Activated T-cell treated with anti-CD3 and anti-CD28 coated beads, Interleukin-2, amount 50 U/mL, for 4 hours (primary cell): Measurements from ENCODE around the gene ZDHHC13. TPM values are rescaled to one million over a fixed set of nuclear protein-coding genes. Genes with fewer than 3 reads are reported as not detected.

Experiments used
- ATAC-seq, 2 donors: fragments of 200-7000 bp; cut with Tn5 transposase; one replicate each; pipeline ENCODE4 v1.10.0; 2021
- DNase-seq: peaks from one replicate; pipeline ENCODE4 v3.0.0-alpha.2; 2020
- H3K27me3 Mint-ChIP-seq: one replicate; pipeline ENCODE4 v1.8.0; 2021; ENCODE audit warnings: low read depth, mixed read lengths
- H3K36me3 Mint-ChIP-seq: one replicate; pipeline ENCODE4 v1.8.0; 2022; ENCODE audit warnings: mixed read lengths; ENCODE audit not compliant: insufficient read depth
- H3K4me1 Mint-ChIP-seq: one replicate; pipeline ENCODE4 v1.8.0; 2021; ENCODE audit warnings: low read depth, mixed read lengths
- H3K4me3 Mint-ChIP-seq: one replicate; pipeline ENCODE4 v1.8.0; 2021; ENCODE audit warnings: mild to moderate bottlenecking, moderate library complexity, mixed read lengths
- H3K9me3 Mint-ChIP-seq: one replicate; pipeline ENCODE4 v1.8.0; 2021; ENCODE audit warnings: mixed read lengths
- total RNA-seq, 3 donors: library from RNA; stranded (reverse); gene quantifications; one replicate each; pipeline ENCODE4 v1.2.1, GENCODE V29; 2021

The ZDHHC13 gene
- total RNA-seq, 3 donors from 2014 or later = 12.3 to 13.8 (median 13.5) TPM

DNA sequence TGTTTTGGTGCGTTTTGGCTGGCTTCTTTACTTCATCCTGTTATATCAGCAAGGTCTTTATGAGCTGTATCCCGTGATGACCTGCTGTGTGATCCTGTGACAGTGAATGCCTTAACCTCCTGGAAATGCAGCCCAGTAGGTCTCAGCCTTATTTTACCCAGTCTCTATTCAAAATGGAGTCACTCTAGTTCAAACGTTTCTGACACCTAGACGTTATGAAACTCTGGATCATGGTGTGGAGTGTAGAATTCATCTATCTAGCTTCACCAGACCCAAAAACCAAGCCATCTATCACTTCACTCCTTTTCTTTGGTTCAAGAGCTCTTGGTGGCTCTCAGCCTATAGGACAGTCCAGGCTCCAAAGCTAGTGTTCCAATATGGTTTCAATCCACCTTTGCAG lies 28.2 kb upstream of the ZDHHC13 start:
- Mint-ChIP-seq H3K4me3 (no peak overlapping the region), H3K9me3 (no peaks in the 10 kb centered on the region), H3K4me1 (no peaks in the 10 kb centered on the region), H3K27me3 (peaks cover 5% of the 10 kb centered on the region), H3K36me3 (no peaks in the 10 kb centered on the region)
- DNase-seq (no peak), ATAC-seq (no peak)

DNA sequence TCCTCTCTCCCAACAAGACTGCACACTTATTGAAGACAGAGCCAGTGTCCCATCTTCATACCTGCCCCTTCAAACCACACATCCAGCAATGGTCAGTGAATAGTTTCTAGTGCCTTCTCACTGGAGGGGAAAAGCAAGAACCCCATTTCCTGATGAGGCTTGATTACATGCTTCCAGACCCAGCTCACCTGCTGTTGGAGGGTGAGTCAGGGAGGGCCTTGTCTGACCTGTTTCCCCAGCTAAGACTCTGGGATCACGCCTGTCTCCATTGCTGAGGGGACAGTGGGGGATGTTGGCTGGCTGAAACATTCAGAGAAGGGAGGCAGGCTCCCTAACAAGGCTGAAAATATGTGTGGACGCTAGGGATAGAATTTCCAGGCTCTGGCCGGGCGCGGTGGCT lies 27.5 kb upstream of the ZDHHC13 start:
- H3K4me1 Mint-ChIP-seq = no peaks in the 10 kb centered on the region
- no peak for ATAC-seq

DNA sequence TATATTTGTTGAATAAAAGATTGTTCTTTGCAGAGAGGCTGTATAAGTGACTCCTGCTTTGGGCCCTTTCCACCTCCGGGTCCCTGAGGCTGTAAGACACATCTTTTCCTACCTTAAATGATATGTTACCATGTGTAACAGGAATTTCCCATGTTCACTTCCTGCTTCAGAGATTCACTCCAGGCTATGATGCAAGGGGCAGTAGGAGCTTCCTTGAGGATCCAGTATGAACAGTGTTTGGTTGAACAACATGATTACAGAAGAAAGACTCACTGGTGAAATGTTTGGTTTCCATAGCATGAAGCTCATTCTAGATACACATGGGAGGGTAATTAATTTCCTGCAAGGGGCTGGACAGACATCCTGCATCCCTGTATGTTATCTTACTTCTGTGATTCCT lies 25.6 kb upstream of the ZDHHC13 start:
- no peaks in the 10 kb centered on the region for H3K9me3 Mint-ChIP-seq
- H3K27me3 Mint-ChIP-seq = peaks cover 11% of the 10 kb centered on the region
- no peaks in the 10 kb centered on the region for H3K4me1 Mint-ChIP-seq
- ATAC-seq (no peak), DNase-seq (no peak)
- H3K4me3 Mint-ChIP-seq = no peak overlapping the region
- H3K36me3 Mint-ChIP-seq = no peaks in the 10 kb centered on the region

More for the DNA sequence above, 27.5 kb upstream of the ZDHHC13 start:
- DNase-seq = no peak
- no peaks in the 10 kb centered on the region for H3K9me3 Mint-ChIP-seq
- no peaks in the 10 kb centered on the region for H3K36me3 Mint-ChIP-seq
- H3K4me3 Mint-ChIP-seq = no peak overlapping the region
- H3K27me3 Mint-ChIP-seq = peaks cover 5% of the 10 kb centered on the region

DNA sequence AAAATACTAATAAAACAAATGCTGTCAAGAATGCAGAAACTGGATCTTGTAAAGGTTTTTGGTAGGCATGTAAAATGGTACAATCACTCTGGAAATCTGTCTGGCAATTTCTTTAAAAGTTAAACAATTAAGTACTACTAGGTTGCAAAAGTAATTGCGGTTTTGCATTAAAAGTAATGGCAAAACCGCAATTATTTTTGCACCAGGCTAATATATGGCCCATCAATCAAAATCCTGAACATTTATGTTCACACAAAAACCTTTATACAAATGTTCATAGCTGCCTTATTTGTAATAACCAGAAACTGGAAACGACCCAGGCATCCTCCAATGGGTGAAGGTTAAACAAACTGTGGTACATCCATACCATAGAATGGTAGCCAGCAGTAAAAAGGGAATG lies 24.6 kb upstream of the ZDHHC13 start:
- H3K36me3 Mint-ChIP-seq = no peaks in the 10 kb centered on the region
- peaks cover 10% of the 10 kb centered on the region for H3K27me3 Mint-ChIP-seq
- H3K4me1 Mint-ChIP-seq = no peaks in the 10 kb centered on the region
- no peak overlapping the region for H3K4me3 Mint-ChIP-seq
- DNase-seq (no peak), ATAC-seq (no peak)
- no peaks in the 10 kb centered on the region for H3K9me3 Mint-ChIP-seq

DNA sequence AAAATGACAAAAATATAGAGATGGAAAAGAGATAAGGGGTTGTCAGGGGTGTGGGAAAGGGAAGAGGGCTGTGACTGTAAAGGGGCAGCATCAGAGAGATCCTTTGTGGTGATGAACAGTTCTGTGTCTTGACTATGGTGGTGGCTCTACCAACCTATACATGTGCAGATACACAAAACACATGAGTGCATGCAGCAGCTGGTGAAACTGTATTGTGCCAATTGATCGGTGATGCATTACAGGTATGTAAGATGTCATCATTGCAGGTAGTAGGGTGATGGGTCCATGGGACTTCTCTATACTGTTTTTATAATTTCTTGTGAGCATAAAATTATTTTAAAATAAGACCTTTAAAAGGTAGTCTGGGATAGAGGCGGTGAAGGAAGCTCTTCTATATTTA lies 24.1 kb upstream of the ZDHHC13 start:
- no peak overlapping the region for H3K4me3 Mint-ChIP-seq
- DNase-seq (no peak), ATAC-seq (no peak)
- no peaks in the 10 kb centered on the region for H3K36me3 Mint-ChIP-seq
- peaks cover 10% of the 10 kb centered on the region for H3K27me3 Mint-ChIP-seq
- no peaks in the 10 kb centered on the region for H3K4me1 Mint-ChIP-seq
- no peaks in the 10 kb centered on the region for H3K9me3 Mint-ChIP-seq

DNA sequence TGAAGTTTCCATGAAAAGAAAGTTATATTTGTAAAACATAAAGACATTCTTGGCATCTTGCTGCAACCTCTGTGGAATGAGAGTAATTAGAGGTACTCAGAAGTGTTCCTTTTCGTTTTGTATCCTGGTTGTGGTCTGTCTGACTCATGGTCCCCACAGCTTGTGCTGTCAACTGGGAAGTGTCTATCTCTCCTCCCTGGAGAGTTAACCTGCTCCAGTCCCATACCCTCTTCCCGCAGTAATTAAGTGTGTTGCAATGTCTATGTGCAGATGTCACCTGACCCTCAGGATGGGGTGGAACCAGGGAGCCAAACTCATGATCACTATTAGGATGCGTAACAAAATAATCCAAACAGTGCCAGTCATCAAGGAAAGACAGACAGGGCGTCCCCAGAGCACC lies 23.0 kb upstream of the ZDHHC13 start:
- H3K27me3 Mint-ChIP-seq = peaks cover 14% of the 10 kb centered on the region
- DNase-seq = no peak
- H3K4me3 Mint-ChIP-seq = no peak overlapping the region
- no peaks in the 10 kb centered on the region for H3K36me3 Mint-ChIP-seq
- no peak for ATAC-seq
- no peaks in the 10 kb centered on the region for H3K9me3 Mint-ChIP-seq
- H3K4me1 Mint-ChIP-seq = no peaks in the 10 kb centered on the region

DNA sequence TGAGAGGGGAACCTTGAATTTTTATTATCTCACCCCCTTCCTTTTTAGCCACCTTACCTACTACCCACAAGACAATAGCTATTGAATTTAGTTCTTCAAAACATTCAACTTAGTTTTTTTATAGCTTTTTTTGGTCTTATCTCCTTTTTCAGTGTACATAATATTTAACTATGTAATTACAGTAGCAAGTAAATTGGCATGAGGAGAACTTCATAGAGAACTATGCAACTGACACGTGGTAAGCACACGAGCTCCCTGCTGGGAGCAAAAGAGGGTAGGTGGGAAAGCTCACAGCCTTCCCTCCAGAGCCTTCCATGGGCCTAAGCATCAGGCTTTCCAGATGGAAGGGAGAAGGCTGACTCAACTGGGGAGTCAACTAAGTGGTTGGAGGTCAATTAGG lies 22.1 kb upstream of the ZDHHC13 start:
- no peak for DNase-seq

DNA sequence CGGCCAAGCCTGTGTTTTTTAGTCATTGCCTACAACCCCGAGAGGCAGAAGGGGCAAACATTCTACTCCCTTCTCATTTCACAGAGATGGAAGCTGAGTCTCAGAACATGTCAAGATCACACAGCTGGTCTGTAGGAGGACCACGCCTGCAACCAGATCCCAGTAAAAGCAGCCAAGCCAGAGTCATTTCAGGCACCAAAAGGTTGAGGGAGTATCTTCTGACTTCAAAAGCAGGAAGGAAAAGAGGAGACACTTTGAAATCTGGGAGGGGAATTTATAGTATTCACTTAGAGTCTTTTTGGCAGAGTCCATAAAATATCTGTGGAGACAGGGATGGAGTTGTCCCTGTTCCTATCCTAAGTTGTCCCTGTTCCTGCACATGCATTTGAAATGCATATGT lies 17.9 kb upstream of the ZDHHC13 start:
- Mint-ChIP-seq H3K27me3 (peaks cover 17% of the 10 kb centered on the region), H3K9me3 (peaks cover 8% of the 10 kb centered on the region), H3K36me3 (no peaks in the 10 kb centered on the region), H3K4me3 (no peak overlapping the region), H3K4me1 (no peaks in the 10 kb centered on the region)
- ATAC-seq (no peak), DNase-seq (no peak)

More for the DNA sequence above, 22.1 kb upstream of the ZDHHC13 start:
- Mint-ChIP-seq H3K36me3 (no peaks in the 10 kb centered on the region), H3K4me1 (no peaks in the 10 kb centered on the region), H3K9me3 (no peaks in the 10 kb centered on the region), H3K27me3 (peaks cover 19% of the 10 kb centered on the region), H3K4me3 (no peak overlapping the region)
- ATAC-seq = no peak

DNA sequence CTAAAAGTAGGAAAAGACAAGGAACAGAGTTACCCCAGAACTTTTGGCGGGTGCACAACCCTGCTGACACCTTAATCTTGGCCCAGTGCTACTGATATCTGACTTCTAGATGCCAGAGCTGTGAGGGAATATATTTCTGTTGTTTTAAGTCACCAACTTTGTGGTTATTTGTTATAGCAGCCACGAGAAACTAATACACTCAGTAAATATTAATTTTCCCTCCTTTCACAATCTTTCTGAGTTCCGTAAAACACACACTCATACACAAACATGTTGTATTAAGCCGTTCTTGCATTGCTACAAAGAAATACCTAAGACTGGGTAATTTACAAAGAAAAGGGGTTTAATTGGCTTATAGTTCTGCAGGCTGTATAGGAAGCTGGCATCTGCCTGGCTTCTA lies 16.1 kb upstream of the ZDHHC13 start:
- Mint-ChIP-seq H3K4me1 (no peaks in the 10 kb centered on the region), H3K36me3 (no peaks in the 10 kb centered on the region), H3K27me3 (peaks cover 15% of the 10 kb centered on the region), H3K4me3 (no peak overlapping the region), H3K9me3 (peaks cover 8% of the 10 kb centered on the region)
- no peak for DNase-seq
- ATAC-seq = no peak

DNA sequence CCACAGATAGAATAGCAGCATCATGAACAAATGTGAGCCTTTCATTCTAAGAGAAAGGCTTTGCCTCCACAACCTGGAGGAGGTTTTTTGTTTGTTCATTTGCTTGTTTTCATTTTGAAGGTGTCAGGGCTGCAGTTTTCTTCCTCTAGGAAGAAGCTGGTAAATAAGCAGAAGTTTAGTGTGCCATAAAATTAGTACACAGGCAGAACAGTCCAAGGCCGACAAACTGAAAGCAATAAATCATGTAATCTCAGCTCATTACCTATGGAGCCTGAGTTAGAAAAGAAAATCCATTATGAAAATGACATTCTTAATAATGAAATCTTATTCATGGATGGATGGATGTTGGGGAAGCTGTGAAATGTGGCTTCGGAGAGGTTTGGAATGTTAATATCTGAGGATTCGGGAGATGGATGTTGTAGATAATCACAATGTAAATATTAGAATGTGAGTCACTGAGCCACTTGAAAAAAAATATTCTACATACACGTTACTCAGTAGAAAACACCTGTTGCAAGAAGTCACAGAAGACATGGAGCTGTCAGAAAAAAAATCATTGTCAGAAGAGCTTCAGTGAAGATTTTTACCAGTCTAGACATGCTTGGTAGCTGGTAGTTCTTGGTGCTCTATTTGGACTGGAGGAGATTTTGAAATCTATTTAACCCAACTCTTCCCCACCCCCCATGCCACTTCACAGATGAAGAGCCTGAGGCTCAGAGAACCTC lies 15.0 kb upstream of the ZDHHC13 start:
- Mint-ChIP-seq H3K4me3 (no peak overlapping the region), H3K4me1 (no peaks in the 10 kb centered on the region), H3K36me3 (no peaks in the 10 kb centered on the region), H3K27me3 (peaks cover 11% of the 10 kb centered on the region), H3K9me3 (peaks cover 8% of the 10 kb centered on the region)
- DNase-seq = no peak
- ATAC-seq = no peak

DNA sequence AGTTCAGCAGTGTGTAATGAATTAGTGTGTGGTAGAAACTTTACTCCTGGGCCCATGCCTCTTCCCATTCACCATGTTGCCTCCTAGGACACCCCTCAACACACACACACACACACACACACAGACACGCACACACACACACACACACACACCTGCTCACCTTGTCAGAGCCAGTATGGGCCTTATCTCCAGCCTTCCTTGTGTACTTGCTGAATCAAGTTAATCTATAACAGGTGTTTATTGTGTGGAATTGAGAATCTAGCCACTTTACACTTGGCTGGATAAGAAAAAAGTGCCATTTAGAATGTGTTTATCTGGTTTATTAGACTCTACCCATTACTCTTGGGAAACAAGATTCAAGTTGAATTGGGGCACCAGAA lies 14.5 kb upstream of the ZDHHC13 start:
- H3K4me3 Mint-ChIP-seq = no peak overlapping the region
- peaks cover 14% of the 10 kb centered on the region for H3K27me3 Mint-ChIP-seq
- no peaks in the 10 kb centered on the region for H3K4me1 Mint-ChIP-seq
- DNase-seq (no peak), ATAC-seq (no peak)
- H3K9me3 Mint-ChIP-seq = peaks cover 8% of the 10 kb centered on the region
- H3K36me3 Mint-ChIP-seq = no peaks in the 10 kb centered on the region

DNA sequence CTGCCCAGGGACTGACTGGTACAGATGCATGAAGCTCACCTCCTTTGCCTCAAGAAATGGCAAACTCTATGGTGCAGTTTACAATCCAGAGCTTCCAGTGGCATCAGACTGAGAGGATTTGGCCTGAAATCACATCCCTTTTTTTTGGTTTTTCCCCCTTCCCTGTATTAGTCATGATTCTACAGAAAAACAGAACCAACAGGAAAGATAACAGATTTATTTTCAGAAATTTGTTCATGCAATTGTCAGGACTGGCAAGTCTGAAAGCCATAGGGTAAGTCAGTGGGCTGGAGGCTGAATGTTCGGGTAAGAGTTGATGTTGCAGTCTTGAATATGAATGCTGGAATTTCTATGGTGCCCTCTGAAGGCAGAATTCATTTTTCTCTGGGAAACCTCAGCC lies 12.0 kb upstream of the ZDHHC13 start:
- ATAC-seq (no peak), DNase-seq (no peak)
- no peaks in the 10 kb centered on the region for H3K36me3 Mint-ChIP-seq
- H3K9me3 Mint-ChIP-seq = peaks cover 8% of the 10 kb centered on the region
- no peaks in the 10 kb centered on the region for H3K4me1 Mint-ChIP-seq
- peaks cover 5% of the 10 kb centered on the region for H3K27me3 Mint-ChIP-seq
- H3K4me3 Mint-ChIP-seq = no peak overlapping the region

DNA sequence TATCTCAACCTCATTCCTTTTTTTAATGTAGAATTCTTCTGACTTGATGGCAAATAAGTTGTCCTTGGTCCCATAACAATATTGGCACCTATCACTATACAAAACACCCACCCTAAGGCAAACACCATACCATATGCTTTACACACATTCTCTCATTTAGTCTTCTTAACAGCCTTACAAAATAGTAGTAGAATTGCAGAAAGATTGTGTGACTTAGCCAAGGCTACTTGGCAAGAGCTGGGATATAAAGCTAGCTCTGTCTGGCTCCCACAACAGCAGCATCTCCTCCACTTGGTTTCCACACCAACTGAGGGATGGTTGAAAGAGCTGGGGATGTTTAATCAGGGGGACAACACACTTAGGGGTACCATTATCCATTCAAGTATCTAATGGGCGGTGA lies 9.8 kb upstream of the ZDHHC13 start:
- no peak overlapping the region for H3K4me3 Mint-ChIP-seq
- no peaks in the 10 kb centered on the region for H3K4me1 Mint-ChIP-seq
- no peak for DNase-seq
- no peaks in the 10 kb centered on the region for H3K9me3 Mint-ChIP-seq
- ATAC-seq = no peak
- no peaks in the 10 kb centered on the region for H3K36me3 Mint-ChIP-seq
- H3K27me3 Mint-ChIP-seq = peaks cover 5% of the 10 kb centered on the region

DNA sequence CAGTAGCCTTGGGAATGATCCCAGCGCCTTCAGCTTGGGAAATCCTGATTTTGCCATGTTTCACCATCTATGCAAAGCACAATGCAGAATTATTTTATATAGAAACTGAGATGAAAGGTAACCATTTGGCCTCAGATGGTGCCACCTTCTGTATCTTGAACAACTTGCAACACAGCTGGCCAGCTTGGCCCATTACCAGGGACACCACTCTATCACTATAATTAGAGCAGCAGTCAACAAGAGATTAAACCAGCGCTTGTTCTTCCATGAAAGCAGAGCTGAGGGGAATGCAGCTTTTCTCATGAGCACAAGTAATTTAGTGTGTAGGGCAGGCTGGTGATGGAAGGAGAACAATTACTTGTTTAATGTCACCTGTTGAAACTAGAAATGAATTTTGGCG lies 6.7 kb upstream of the ZDHHC13 start:
- DNase-seq (no peak), ATAC-seq (no peak)
- no peaks in the 10 kb centered on the region for H3K36me3 Mint-ChIP-seq
- H3K4me3 Mint-ChIP-seq = no peak overlapping the region
- peaks cover 5% of the 10 kb centered on the region for H3K27me3 Mint-ChIP-seq
- no peaks in the 10 kb centered on the region for H3K4me1 Mint-ChIP-seq
- H3K9me3 Mint-ChIP-seq = no peaks in the 10 kb centered on the region

DNA sequence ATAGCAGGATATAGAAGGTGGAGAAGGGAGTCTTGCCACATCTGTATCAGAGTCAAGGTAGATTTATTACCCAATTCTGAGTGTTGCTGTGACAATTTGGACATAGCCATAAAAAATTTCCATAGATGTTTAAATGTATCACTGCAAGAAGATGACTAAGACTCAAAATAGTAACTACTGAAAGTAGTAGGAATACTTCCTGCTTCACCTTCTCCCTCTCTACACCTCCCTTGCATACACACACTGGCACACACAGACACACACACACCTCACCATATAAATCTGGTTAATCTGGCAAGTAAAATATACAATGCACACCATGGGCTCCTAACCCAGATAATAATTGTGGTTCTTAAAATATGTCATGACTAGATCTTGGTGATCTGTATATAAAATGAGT lies 5.2 kb upstream of the ZDHHC13 start:
- Mint-ChIP-seq H3K4me1 (peaks cover 5% of the 10 kb centered on the region), H3K27me3 (peaks cover 5% of the 10 kb centered on the region), H3K9me3 (no peaks in the 10 kb centered on the region), H3K36me3 (no peaks in the 10 kb centered on the region), H3K4me3 (no peak overlapping the region)
- no peak for ATAC-seq
- no peak for DNase-seq
